Endodermal cell (in vitro differentiated cells): Measurements from ENCODE around the gene L1CAM. TPM values are rescaled to one million over a fixed set of nuclear protein-coding genes. Genes with fewer than 3 reads are reported as not detected.

Experiments used
- DNase-seq: peaks from one replicate; pipeline ENCODE4 v3.0.0-alpha.2; 2017
- H3K27ac ChIP-seq: 2 replicates; pipeline ENCODE4 v1.5.1; 2013; ENCODE audit warnings: mild to moderate bottlenecking, low read depth, low read length, moderate library complexity
- H3K27me3 ChIP-seq: 2 replicates; pipeline ENCODE4 v1.6.1; 2013; ENCODE audit warnings: mild to moderate bottlenecking, low read length, moderate library complexity; ENCODE audit not compliant: insufficient read depth, control insufficient read depth, poor library complexity, severe bottlenecking
- H3K36me3 ChIP-seq: 2 replicates; pipeline ENCODE4 v1.7.0; 2013; ENCODE audit warnings: mild to moderate bottlenecking, low read length, moderate library complexity; ENCODE audit not compliant: control insufficient read depth, insufficient read depth
- H3K4me1 ChIP-seq: one replicate; pipeline ENCODE4 v1.7.0; 2013; ENCODE audit warnings: low read length; ENCODE audit not compliant: control insufficient read depth, insufficient read depth
- H3K4me3 ChIP-seq: 2 replicates; pipeline ENCODE4 v1.5.1; 2013; ENCODE audit warnings: mild to moderate bottlenecking, low read length, moderate library complexity
- H3K9ac ChIP-seq: 2 replicates; pipeline ENCODE4 v1.6.1; 2013; ENCODE audit warnings: mild to moderate bottlenecking, low read length, moderate library complexity; ENCODE audit not compliant: poor library complexity, severe bottlenecking; ENCODE audit errors: extremely low read depth
- H3K9me3 ChIP-seq: 2 replicates; pipeline ENCODE4 v1.6.1; 2013; ENCODE audit warnings: mild to moderate bottlenecking, low read length, moderate library complexity; ENCODE audit not compliant: control insufficient read depth
- H3K27ac Mint-ChIP-seq: 2 replicates; pipeline ENCODE4 v1.8.0; 2020; ENCODE audit warnings: mixed read lengths
- H3K27me3 Mint-ChIP-seq: 2 replicates; pipeline ENCODE4 v1.8.0; 2021; ENCODE audit warnings: mild to moderate bottlenecking, mixed read lengths; ENCODE audit not compliant: insufficient read depth
- H3K36me3 Mint-ChIP-seq: 2 replicates; pipeline ENCODE4 v1.8.0; 2020; ENCODE audit warnings: low read depth, mixed read lengths
- H3K4me1 Mint-ChIP-seq: 2 replicates; pipeline ENCODE4 v1.8.0; 2020; ENCODE audit warnings: mixed read lengths
- H3K4me3 Mint-ChIP-seq: 2 replicates; pipeline ENCODE4 v1.8.0; 2020; ENCODE audit warnings: mild to moderate bottlenecking, moderate library complexity, mixed read lengths
- H3K9me3 Mint-ChIP-seq: 2 replicates; pipeline ENCODE4 v1.8.0; 2020; ENCODE audit warnings: mild to moderate bottlenecking, mixed read lengths
- WGBS, 2 experiments: methylation state at CpG; one replicate each; pipeline versions ENCODE4 v1.1.5 to v1.1.7; 2013; ENCODE audit warnings: missing lambda C conversion rate in 2 of 2, mixed read lengths in 1 of 2; ENCODE audit not compliant: insufficient coverage in 1 of 2, insufficient read length in 1 of 2; 5-methylcytosine and 5-hydroxymethylcytosine counted together
- total RNA-seq, 2 donors: library from RNA; stranded (reverse); fragmentation: NEBNext Ultra II Directional in 1 of 2; extraction: Animal tissue kit (Norgen Biotek cat#: 25700) in 1 of 2; gene quantifications; 2 replicates in 1 of 2; 3 replicates in 1 of 2; pipeline ENCODE4 v1.2.1, GENCODE V29; 2021
- TF ChIP-seq, protein P1 (sequence below): fragments of 200-600 bp; sonication (generic); conservative IDR thresholded peaks from 2 replicates; pipeline ENCODE4 v1.5.0; 2021; ENCODE audit warnings: antibody characterized with exemption, mild to moderate bottlenecking

L1CAM gene
- total RNA-seq, 2 donors from 2014 or later, result 7.5 to 29.0 TPM

GRCh38 chrX:153871451-153871850, 14.5 kb downstream of the L1CAM start:
- peaks cover 71% of the 10 kb centered on the region for H3K9me3 Mint-ChIP-seq
- Histone ChIP-seq H3K36me3 (no peaks in the 10 kb centered on the region), H3K9ac (no peak overlapping the region), H3K4me3 (no peak overlapping the region), H3K27ac (no peak overlapping the region), H3K9me3 (no peaks in the 10 kb centered on the region), H3K4me1 (no peaks in the 10 kb centered on the region), H3K27me3 (no peaks in the 10 kb centered on the region)
- no peak for DNase-seq
- H3K4me1 Mint-ChIP-seq, result peaks cover 3% of the 10 kb centered on the region
- TF ChIP-seq, protein P1, sequence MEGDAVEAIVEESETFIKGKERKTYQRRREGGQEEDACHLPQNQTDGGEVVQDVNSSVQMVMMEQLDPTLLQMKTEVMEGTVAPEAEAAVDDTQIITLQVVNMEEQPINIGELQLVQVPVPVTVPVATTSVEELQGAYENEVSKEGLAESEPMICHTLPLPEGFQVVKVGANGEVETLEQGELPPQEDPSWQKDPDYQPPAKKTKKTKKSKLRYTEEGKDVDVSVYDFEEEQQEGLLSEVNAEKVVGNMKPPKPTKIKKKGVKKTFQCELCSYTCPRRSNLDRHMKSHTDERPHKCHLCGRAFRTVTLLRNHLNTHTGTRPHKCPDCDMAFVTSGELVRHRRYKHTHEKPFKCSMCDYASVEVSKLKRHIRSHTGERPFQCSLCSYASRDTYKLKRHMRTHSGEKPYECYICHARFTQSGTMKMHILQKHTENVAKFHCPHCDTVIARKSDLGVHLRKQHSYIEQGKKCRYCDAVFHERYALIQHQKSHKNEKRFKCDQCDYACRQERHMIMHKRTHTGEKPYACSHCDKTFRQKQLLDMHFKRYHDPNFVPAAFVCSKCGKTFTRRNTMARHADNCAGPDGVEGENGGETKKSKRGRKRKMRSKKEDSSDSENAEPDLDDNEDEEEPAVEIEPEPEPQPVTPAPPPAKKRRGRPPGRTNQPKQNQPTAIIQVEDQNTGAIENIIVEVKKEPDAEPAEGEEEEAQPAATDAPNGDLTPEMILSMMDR, result no peak
- H3K4me3 Mint-ChIP-seq, result no peak overlapping the region
- H3K27ac Mint-ChIP-seq, result no peak overlapping the region
- 72% methylated on average over 6 of the region's 6 CpGs; no CpG with 5 or more reads in 1 of the 2 experiments for WGBS, 2 experiments
- peaks cover 5% of the 10 kb centered on the region for H3K36me3 Mint-ChIP-seq
- H3K27me3 Mint-ChIP-seq, result no peaks in the 10 kb centered on the region

GRCh38 chrX:153870791-153871360, 15.1 kb downstream of the L1CAM start:
- peaks cover 5% of the 10 kb centered on the region for H3K36me3 Mint-ChIP-seq
- DNase-seq, result no peak
- Histone ChIP-seq H3K4me1 (no peaks in the 10 kb centered on the region), H3K9ac (no peak overlapping the region), H3K27me3 (no peaks in the 10 kb centered on the region), H3K9me3 (no peaks in the 10 kb centered on the region), H3K36me3 (no peaks in the 10 kb centered on the region), H3K27ac (no peak overlapping the region), H3K4me3 (no peak overlapping the region)
- no peak overlapping the region for H3K27ac Mint-ChIP-seq
- no peak overlapping the region for H3K4me3 Mint-ChIP-seq
- 85 to 90% methylated on average over 8 to 20 of the region's 21 CpGs for WGBS, 2 experiments
- no peaks in the 10 kb centered on the region for H3K27me3 Mint-ChIP-seq
- TF ChIP-seq, protein P1, result peak; percentile 41
- peaks cover 3% of the 10 kb centered on the region for H3K4me1 Mint-ChIP-seq
- H3K9me3 Mint-ChIP-seq, result peaks cover 72% of the 10 kb centered on the region

GRCh38 chrX:153870288-153870690, 15.7 kb downstream of the L1CAM start:
- Histone ChIP-seq H3K27ac (no peak overlapping the region), H3K4me1 (no peaks in the 10 kb centered on the region), H3K27me3 (no peaks in the 10 kb centered on the region), H3K4me3 (no peak overlapping the region), H3K36me3 (no peaks in the 10 kb centered on the region), H3K9ac (no peak overlapping the region), H3K9me3 (no peaks in the 10 kb centered on the region)
- 95% methylated on average over 11 of the region's 11 CpGs; no CpG with 5 or more reads in 1 of the 2 experiments for WGBS, 2 experiments
- Mint-ChIP-seq H3K36me3 (peaks cover 11% of the 10 kb centered on the region), H3K27ac (no peak overlapping the region), H3K4me3 (no peak overlapping the region), H3K4me1 (peaks cover 3% of the 10 kb centered on the region), H3K9me3 (peaks cover 78% of the 10 kb centered on the region), H3K27me3 (no peaks in the 10 kb centered on the region)
- DNase-seq, result no peak
- TF ChIP-seq, protein P1, result no peak
